Limb (tissue), 2 donors: ENCODE data around the gene SORCS2.

Experiments used
- DNase-seq, 2 donors: peaks; one replicate each; pipeline ENCODE4 v3.0.0-alpha.2; 2016; ENCODE audit errors: extremely low spot score in 2 of 2

SORCS2 gene

DNA sequence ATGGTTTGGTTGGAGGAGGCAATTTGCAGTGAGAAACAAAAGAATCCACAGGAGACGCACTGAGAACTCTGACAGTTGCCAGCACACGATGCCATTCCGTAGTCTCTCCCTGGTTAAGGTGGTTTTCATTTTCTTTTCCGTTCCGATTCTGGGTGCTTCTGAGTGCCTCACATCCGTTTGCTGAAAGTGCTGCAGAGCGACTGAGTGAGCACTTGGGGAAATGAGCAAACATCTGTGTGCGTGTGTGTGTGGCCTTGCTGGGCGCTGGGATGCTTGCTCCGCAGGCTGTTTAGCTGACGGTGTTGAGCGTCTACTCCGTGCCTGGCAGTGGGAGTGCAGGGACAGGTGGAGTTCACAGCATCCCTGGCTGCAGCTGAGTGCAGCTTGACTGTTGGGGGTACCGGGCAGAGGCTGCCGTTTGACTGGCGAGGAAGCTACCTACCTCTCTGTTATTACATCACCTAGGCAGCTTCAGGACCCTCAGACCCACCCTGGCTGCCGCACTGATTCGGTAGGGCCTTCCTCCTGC, 49.3 kb downstream of the SORCS2 start:
- DNase-seq = no peak

GRCh38 chr4:7242766-7243165, 50.4 kb downstream of the SORCS2 start:
- no peak for DNase-seq

DNA sequence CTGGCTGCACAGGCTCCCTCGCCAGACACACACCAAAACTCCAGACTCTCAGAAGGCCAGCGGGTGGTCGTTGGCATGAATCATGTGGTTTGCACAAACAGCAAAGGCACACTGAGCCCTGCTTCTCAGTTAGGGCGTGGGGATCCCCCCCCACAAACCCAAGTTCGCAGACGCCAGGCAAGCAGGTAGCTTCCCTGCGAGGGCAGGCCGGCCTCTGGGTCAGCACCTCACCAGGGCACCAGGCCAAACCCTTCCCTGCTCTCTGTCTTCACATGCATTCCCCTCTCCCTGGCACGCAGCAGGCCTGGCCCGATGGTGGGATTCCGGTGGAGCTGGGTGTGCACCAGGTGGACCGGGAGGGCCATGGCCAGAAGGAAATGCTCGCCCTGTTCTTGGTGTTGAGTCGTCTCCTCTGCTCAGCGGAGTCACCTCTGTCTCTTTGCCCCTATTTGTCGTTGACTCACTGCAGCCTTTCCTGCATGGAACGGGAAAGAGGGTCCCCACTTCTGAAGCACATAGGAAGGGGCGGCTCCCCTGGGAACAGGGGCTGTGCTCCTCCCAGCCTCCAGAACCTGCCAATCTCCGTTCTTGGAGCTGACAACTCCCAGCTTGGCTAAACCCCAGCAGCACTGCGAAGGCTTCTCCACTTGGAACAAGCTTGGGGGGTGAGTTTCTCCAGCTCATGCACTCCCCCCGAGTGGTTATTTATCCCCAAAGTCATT, 51.4 kb downstream of the SORCS2 start:
- no peak for DNase-seq

DNA sequence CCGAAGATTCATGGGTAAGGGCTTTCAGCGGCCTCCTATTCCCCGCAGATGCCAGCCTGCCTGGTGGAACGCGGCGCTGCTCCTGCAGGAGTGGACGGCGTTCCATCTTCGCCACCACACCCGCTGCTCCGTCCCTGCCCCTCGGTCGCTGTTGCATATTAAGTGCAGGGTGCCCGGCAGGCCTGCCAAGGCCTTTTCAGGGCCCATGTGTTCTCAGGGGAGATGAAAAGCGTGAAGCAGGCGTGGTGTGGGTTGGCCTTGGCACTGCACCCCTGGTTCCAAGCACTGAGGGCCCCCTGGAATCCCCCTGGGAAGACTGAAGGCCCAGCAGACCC, 52.0 kb downstream of the SORCS2 start:
- DNase-seq = no peak

GRCh38 chr4:7244751-7245320, 52.5 kb downstream of the SORCS2 start:
- no peak for DNase-seq

GRCh38 chr4:7247521-7247920, 55.2 kb downstream of the SORCS2 start:
- DNase-seq = no peak

DNA sequence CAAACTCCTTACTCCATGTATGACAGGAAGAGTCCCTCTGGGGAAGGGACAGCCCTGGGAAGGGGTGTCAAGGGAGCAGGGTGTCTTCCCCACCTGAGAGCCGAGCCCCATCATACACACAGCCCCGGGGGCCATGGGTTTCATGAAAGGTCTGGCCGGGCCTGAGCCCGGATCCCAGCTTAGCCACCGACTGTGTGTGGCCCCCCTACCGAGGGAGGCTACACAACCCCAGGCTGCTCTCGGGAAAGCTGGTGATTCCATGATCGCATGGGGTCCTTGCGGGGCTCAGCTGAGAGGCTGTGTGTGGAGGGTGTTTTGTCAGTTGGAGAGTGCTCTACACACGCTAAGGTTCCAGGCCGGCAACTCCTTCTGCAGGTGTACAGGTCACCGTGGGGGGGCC, 55.6 kb downstream of the SORCS2 start:
- DNase-seq = no peak

DNA sequence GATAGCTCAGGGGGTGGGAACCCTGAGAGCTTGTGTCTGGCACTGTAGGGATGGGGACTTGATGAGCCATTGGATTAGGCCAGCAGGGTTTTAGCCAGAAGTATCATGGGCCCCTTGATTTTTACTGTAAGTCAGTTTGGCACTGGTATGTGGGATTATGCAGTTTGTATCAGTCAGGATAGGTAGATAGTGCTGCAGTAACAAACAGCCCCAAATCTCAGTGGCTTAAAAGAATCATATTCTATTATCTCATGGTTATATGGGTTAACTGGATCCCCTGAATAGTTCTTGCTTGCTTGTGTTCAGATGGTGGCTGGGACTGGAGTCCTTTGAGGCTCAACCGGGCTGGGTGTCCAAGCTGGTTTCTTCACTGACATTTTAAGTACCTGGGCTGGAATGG, 56.5 kb downstream of the SORCS2 start:
- no peak for DNase-seq

- DNase-seq = no peak
Observed at GRCh38 chr4:7251321-7251720, 59.0 kb downstream of the SORCS2 start.

DNA sequence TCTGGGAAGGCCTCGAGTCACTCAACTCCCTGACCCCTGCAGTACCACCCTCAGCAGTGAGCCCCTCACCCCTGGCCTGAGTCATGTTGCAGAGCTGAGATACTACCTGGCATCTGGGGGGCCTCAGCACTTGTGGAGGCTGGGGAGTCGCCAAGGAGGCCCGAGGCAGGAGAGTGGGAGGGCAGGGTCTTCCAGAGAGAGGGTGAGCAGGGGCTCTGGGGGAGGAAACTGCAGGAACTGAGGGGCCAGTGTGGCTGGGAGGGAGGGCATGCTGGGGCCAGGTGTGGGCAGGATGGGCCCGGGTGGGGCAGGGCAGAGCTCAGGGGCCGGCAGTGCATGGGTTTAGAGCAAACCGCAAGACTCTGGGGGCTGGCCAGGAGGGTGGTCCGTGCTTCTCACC, 59.7 kb downstream of the SORCS2 start:
- peak in 1 of 2 donors; percentile 57 for DNase-seq

DNA sequence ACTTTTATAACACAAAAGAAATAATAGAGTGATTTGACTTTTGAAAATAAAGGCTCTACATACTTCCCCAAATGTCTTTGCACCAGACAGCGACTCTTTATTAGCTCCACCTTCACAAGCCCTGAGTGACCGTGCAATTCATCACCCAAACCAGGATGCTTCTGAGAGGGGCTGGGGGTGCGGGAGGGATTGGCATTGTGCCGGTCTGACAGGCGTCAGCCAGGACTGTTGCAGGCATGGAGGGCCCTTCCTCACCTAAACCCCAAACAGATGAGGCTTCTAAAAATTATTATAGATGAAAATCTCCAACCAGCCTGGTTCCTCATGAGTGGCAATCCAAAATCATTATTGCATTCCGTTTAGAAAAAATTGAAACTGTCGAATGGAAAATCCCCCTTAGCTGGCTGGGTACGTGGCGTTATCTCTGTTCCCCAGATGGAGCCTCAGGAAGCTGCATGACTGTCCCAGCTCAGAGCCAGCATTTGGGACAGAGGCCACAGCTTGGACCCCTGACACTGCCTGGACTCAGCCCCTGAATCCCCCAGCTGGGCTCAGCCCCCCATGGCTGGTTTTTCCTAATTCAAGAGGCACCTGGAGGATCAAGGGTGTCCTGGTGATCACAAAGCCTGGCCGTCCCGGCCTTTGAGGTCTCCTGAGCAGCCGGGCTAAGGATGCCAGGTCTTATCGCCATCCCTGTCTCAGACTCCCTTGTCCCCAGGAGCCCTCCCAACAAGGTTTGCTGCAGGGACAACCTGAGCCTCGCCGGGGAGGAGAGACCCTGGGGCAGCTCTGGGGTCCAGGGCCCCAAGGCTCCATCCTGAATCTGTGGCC, 60.4 kb downstream of the SORCS2 start:
- DNase-seq = peak; percentile 12 to 60

DNA sequence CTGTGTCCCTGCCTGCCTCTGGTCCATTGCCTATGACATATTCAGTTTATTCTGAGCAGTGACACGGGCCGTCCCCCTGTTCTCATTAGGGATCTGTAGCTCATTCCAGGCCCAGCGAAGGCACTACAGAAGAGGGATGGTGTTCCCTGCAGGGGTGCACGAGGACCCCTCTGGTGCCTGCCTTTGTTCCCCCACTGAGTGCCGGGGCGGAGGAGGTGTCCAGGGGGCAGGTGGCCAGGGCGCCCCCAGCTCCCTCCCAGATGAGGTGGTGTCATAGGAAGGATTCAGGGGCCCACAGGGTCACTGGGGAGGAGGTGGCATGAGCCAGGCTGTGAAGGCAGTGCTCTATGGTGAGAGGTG, 61.0 kb downstream of the SORCS2 start:
- DNase-seq = no peak

DNA sequence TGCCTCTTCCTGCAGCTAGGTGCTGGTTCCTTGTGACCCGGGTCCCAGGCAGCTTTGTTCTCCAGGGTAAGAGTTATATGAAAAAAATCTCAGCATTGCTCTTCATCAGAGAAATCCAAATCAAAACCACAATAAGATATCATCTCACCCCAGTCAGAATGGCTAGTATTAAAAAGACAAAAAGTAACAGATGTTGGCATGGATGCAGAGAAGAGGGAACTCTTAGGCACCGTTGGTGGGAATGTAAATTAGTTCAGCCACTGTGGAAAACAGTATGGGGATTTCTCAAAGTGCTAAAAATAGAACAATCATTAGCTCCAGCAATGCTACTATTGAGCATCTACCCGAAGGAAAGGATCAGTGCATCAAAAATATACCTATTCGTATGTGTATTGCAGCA, 61.5 kb downstream of the SORCS2 start:
- DNase-seq = no peak

DNA sequence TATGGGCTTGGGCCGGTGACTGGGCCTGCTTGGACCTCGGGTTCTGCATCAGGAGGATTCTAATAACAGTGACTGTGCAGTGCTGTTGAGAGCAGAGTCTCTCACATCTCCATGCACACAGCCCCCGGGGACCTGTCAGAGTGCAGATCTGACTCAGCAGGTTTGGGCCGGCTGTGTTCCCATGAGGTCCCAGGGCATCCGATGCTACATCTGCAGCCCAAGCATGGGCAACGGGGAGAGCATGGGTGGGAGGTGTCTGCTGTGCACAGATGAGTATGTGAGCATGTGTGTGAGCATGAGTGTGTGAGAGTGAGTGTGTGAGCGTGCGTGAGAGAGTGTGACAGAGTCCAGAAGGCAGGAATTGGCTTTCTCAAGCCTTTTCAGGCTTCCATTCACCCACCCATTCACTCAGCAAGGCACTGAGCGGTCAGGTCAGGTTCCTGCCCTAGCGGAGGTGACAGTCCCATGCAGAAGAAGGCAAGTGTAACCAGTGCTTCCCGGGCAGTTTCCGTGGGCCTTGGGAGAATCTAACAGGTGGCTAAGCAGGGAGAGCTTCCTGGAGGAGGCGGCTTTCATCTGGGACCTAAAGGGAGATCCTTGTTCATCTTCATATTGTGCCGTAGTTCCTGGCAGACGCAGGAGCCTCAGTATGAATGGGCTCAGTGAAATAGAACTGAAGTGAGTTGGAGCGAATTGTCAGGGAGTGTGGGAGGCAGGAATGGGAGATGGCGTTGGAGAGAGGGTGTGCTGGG, 62.6 kb downstream of the SORCS2 start:
- no peak for DNase-seq

DNA sequence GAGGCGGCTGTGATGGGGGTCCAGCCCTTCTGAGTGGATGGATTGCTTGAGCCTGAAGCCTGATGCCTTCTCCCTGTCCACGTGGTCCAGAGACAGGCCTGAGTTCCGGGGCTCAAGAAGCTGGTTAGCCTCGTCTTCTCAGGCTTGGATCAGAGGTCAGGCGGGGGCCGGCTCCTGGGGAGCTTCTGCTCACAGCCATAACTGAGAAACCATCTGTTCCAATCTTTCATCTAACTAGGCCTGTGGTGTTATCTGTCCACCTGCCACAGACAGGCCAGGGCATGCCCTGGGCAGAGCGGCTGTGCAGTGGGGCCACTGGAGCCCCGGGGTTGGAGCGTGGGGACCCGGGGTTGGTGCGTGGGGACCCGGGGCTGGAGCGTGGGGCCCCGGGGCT, 63.1 kb downstream of the SORCS2 start:
- peak in 1 of 2 donors; percentile 16 for DNase-seq

GRCh38 chr4:7255996-7256395, 63.7 kb downstream of the SORCS2 start:
- no peak for DNase-seq

DNA sequence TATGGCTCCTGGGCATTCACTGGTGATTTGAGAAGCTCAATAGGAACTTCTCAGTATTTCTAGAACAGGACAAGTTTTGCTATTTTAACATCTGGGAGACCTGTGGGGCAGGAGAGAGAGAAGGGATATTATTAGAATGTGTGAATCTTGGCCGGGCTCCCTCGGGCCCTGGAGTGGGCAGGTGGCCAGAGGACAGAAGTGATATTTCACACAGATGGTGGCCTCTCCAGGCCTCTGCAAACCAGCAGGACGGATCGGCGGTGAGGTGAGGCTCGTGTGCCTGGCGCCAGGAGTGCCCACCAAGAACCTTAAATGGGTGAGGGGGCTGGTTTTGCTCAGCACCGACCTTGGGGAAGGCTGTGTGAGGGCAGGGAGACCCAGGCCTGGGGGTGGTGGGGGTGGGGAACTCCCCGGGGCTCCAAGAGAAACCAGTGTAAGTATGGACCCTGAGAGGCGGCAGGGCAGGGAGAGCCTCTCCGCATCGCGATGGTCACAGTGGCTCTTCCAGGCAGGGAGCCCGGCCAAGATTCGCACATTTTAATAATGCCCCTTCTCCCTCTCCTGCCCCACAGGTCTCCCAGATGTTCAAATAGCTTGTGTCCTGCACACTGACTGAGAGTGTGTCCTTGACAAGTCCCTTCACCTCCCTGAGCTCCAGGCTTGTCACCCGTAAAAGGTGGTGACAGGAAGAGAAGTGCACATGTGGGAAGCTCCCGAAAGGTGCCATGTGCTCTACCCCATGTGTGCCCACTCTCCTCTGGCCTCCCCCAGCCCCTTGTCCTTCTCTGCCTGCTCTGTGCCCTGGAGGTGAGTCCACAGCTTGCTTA, 64.9 kb downstream of the SORCS2 start:
- peak; percentile 36 to 77 for DNase-seq

DNA sequence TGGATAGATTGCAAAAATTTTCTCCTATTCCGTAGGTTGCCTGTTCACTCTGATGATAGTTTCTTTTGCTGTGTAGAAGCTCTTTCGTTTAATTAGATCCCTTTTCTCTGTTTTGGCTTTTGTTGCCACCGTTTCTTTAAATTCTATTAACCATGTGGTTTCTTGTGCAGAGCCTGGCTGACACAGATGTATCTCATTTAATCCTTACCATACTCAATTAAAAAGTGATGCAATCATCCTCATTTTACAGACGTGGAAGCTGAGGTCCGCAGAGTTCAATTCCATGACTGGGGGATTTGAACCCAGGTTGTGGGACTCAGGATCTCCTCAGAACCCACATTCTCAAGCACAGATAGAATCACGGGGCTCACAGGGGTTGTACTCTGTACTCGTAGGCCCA, 66.7 kb downstream of the SORCS2 start:
- DNase-seq = no peak

- no peak for DNase-seq
Observed at GRCh38 chr4:7260569-7260968, 68.2 kb downstream of the SORCS2 start.

- DNase-seq = no peak
Observed at GRCh38 chr4:7261087-7261486, 68.7 kb downstream of the SORCS2 start.

DNA sequence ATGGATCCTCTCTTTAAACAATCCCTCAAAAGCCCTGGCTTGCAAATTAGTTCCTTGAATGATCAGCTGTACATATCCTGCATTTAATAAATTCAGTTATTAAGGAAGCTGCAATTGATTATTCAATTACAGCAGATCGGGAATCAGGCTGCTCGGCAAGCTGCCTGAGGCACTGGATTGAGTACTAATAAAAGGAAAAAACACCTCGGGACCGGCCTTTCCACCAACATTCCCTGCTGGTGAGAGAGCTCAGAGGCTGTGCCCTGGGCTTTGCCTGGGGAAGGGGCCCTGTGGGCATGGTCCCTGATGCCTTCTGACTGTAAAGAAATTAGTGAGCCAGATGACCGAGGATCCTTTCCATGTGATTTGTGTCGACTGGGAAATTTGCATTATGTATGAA, 69.2 kb downstream of the SORCS2 start:
- DNase-seq = no peak
